PC-3 (cell line): ENCODE measurements around the gene NRSN2. TPM values are rescaled to one million over a fixed set of nuclear protein-coding genes. Genes with fewer than 3 reads are reported as not detected.

ENCODE experiments used
- ATAC-seq: fragments of 200-7000 bp; cut with Tn5 transposase; 2 replicates; pipeline ENCODE4 v1.9.1; 2020; ENCODE audit warnings: mild to moderate bottlenecking, moderate library complexity
- BruUV-seq: library from RNA; stranded (reverse); fragments of 400-500 nt; replicated peaks from 2 replicates; lab custom pipeline; 2021; lab: Mats Ljungman, UMichigan
- CTCF ChIA-PET: fragments of 300-600 bp; sonication (Branson Sonifier 250); formaldehyde crosslinking; loops from one replicate; lab custom pipeline; 2022; ENCODE audit warnings: antibody characterized with exemption; lab: Charles Lee
- POLR2A ChIA-PET: fragments of 300-600 bp; sonication (Branson Sonifier 250); formaldehyde crosslinking; loops from one replicate; lab custom pipeline; 2022; ENCODE audit warnings: antibody characterized with exemption; ENCODE audit not compliant: unreplicated experiment; lab: Charles Lee
- DNase-seq: peaks from one replicate; pipeline ENCODE4 v3.0.0-alpha.2; 2015
- H2AFZ ChIP-seq: fragments of 300-600 bp; sonication (generic); 2 replicates; pipeline ENCODE4 v1.6.0; 2016; ENCODE audit warnings: antibody characterized with exemption, low read length
- H3F3A ChIP-seq: fragments of 300-600 bp; sonication (generic); one replicate; pipeline ENCODE4 v1.6.0; 2017; ENCODE audit warnings: antibody characterized with exemption, low read length, control low read depth, mild to moderate bottlenecking; ENCODE audit not compliant: unreplicated experiment
- H3K27ac ChIP-seq: fragments of 300-600 bp; sonication (generic); 2 replicates; pipeline ENCODE4 v1.5.1; 2016; ENCODE audit warnings: mild to moderate bottlenecking, low read length
- H3K27me3 ChIP-seq: fragments of 300-600 bp; sonication (generic); 2 replicates; pipeline ENCODE4 v1.6.1; 2016; ENCODE audit warnings: low read length, mixed read lengths
- H3K36me3 ChIP-seq: fragments of 300-600 bp; sonication (generic); 2 replicates; pipeline ENCODE4 v1.6.1; 2016; ENCODE audit warnings: low read depth, mixed run types, low read length, mixed read lengths
- H3K4me1 ChIP-seq: fragments of 300-600 bp; sonication (generic); 2 replicates; pipeline ENCODE4 v1.5.1; 2016; ENCODE audit warnings: low read length; ENCODE audit not compliant: insufficient read depth
- H3K4me2 ChIP-seq: fragments of 300-600 bp; sonication (generic); 2 replicates; pipeline ENCODE4 v1.6.0; 2016; ENCODE audit warnings: low read length
- H3K4me3 ChIP-seq: fragments of 300-600 bp; sonication (generic); 2 replicates; pipeline ENCODE4 v1.5.1; 2016; ENCODE audit warnings: mild to moderate bottlenecking, low read length, mixed read lengths
- H3K79me2 ChIP-seq: fragments of 300-600 bp; sonication (generic); 2 replicates; pipeline ENCODE4 v1.6.1; 2017; ENCODE audit warnings: low read length, mixed read lengths
- H3K9ac ChIP-seq: fragments of 300-600 bp; sonication (generic); 2 replicates; pipeline ENCODE4 v1.6.0; 2016; ENCODE audit warnings: mild to moderate bottlenecking, low read length
- H3K9me2 ChIP-seq: fragments of 300-600 bp; sonication (generic); replicated peaks from 2 replicates; pipeline ENCODE4 v1.6.1; 2016; ENCODE audit warnings: mixed run types, low read length, mixed read lengths
- H3K9me3 ChIP-seq: fragments of 300-600 bp; sonication (generic); 2 replicates; pipeline ENCODE4 v1.6.1; 2016; ENCODE audit warnings: low read length, mixed read lengths
- H4K20me1 ChIP-seq: fragments of 300-600 bp; sonication (generic); 2 replicates; pipeline ENCODE4 v1.6.1; 2016; ENCODE audit warnings: low read length, mixed read lengths
- EZH2 ChIP-seq: fragments of 300-600 bp; sonication (generic); IDR thresholded peaks from one replicate; pipeline ENCODE4 v1.6.1; 2017; ENCODE audit warnings: antibody characterized with exemption, mild to moderate bottlenecking, low read length; ENCODE audit not compliant: unreplicated experiment
- EZH2phosphoT487 ChIP-seq: fragments of 300-600 bp; sonication (generic); IDR thresholded peaks from 2 replicates; pipeline ENCODE4 v1.6.1; 2018; ENCODE audit warnings: mild to moderate bottlenecking, antibody characterized with exemption, low read length, borderline replicate concordance
- intact Hi-C: fragments of 100-400 bp; cut with micrococcal nuclease; formaldehyde crosslinking; loops from 2 replicates; pipeline ENCODE4 v1.9.0; 2023
- total RNA-seq: library from RNA; depleted of rRNA; stranded (reverse); fragments of >200 nt; gene quantifications from 2 replicates; pipeline ENCODE4 v1.2.3, GENCODE V29; 2014
- TF ChIP-seq, protein P1 (sequence below): fragments of 300-600 bp; sonication (generic); conservative IDR thresholded peaks from 2 replicates; pipeline ENCODE4 v1.5.1; 2017; ENCODE audit warnings: antibody characterized with exemption, low read depth, mild to moderate bottlenecking, low read length

NRSN2 gene
- total RNA-seq, 1 experiment from 2014 or later, result 50.7 TPM

DNA sequence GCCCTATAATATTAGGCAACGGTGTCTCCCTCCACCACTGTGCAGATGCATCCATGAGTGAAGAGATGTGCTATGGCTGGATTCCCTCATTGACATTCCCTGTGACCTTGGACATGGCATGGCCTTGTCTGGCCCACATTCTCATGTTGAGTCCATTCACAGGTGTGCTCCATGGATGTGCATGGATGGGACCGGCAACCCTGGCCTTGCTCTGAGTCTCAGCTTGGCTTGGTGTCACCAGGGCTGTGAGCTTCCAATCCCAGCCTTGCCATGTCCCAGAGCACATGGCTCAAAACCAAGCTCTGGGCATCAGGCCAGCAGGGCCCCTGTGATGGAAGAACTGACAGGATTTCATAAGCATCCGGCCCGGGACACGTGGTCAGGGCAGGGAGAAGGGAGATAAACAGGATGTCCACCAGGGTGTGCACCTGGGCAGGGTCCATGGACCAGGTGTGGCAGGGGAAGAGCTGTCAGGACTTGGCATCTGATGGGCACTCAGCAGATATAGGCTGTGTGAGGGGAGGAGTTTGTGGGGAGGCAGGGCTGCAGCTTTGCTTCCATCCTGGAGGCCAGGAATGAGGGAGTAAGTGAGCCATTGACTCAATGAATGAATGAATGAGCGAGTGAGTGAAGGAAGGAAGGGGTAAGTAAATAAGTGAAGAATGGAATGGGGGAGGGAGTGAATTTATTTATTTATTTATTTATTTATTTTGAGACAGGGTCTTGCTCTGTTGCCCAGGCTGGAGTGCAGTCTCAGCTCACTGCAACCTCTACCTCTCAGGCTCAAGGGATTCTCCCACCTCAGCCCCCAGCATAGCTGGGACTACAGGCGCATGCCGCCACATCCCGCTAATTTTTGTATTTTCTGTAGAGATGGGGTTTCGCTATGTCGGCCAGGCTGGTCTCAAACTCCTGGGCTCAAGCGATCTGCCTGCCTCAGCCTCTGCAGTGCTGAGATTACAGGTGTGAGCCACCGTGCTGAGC, 15.7 kb downstream of the NRSN2 start:
- peak overlapping the region; percentile 62 for H3K4me2 ChIP-seq
- peak; percentile 67 for ATAC-seq

DNA sequence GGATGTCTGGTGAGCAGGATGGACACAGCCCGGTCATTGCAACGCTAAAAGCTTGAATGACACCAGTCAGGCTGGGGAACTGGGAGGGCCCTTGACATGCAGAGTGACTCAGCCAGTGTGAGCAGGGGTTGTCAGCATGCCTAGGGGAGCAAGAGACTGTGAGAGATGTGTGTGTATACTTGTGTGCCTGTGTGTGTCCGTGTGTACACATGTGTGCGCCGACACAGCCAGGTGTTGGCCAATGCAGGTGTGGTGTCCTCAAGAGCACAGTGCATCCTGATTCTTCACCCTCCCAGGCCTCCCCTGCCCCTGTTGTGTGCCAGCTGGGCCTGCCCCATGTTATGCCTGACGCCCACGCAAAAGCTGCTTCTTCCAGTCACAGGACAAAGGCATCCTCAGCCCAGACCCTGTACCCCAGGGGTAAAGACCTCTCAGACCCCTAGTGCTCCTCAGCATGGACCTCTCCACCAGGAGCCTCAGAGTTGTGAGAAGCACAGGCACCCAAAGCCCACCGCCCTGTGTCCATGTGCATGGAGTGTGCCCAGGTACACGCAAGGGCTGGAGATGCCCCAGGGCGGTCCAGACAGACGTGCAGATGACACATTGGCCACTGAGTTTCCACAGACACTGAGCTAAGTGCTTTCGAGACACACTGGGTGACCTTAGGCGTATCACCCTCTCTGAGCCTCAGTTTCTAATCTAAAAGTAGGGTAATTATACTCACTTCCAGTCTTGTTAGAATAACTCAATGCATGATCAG, 16.6 kb downstream of the NRSN2 start:
- Histone ChIP-seq H3K9ac (peak overlapping the region; percentile 42; the same call in 1 of the 2 replicates), H3K4me2 (peak overlapping the region; percentile 62), H4K20me1 (no peaks in the 10 kb centered on the region), H3K9me3 (no peaks in the 10 kb centered on the region), H3K4me3 (no peak overlapping the region), H3K27ac (peak overlapping the region; percentile 86), H3K27me3 (no peaks in the 10 kb centered on the region), H3K9me2 (no peaks in the 10 kb centered on the region), H3F3A (peaks cover 8% of the 10 kb centered on the region), H2AFZ (no peak overlapping the region), H3K4me1 (peaks cover 53% of the 10 kb centered on the region), H3K79me2 (peaks cover 9% of the 10 kb centered on the region; the same call in 1 of the 2 replicates), H3K36me3 (no peaks in the 10 kb centered on the region)
- CTCF ChIA-PET, result interaction anchor here (0.6 to 1.4 kb wide), 3 partner anchors 17 to 68 kb away, joined by 3 to 25 read pairs (median 3); partner anchors contain the start of gene TRIB3
- BruUV-seq, result no TSS peak
- TF ChIP-seq EZH2, result no peak
- no peak for TF ChIP-seq EZH2phosphoT487
- TF ChIP-seq, protein P1, sequence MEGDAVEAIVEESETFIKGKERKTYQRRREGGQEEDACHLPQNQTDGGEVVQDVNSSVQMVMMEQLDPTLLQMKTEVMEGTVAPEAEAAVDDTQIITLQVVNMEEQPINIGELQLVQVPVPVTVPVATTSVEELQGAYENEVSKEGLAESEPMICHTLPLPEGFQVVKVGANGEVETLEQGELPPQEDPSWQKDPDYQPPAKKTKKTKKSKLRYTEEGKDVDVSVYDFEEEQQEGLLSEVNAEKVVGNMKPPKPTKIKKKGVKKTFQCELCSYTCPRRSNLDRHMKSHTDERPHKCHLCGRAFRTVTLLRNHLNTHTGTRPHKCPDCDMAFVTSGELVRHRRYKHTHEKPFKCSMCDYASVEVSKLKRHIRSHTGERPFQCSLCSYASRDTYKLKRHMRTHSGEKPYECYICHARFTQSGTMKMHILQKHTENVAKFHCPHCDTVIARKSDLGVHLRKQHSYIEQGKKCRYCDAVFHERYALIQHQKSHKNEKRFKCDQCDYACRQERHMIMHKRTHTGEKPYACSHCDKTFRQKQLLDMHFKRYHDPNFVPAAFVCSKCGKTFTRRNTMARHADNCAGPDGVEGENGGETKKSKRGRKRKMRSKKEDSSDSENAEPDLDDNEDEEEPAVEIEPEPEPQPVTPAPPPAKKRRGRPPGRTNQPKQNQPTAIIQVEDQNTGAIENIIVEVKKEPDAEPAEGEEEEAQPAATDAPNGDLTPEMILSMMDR, result no peak
- POLR2A ChIA-PET, result interaction anchor here (1.0 to 1.8 kb wide), 4 partner anchors 8 to 44 kb away, joined by 5 to 26 read pairs (median 9); partner anchors contain the start of gene TRIB3
- intact Hi-C loops, result loop anchor here (5.0 kb wide), 1 partner anchor 39 kb away; no protein-coding TSS in a partner anchor
- ATAC-seq (peak; percentile 64), DNase-seq (peak; percentile 80)

More for the DNA sequence above, 15.7 kb downstream of the NRSN2 start:
- Histone ChIP-seq H3K9me2 (no peaks in the 10 kb centered on the region), H3K79me2 (peaks cover 9% of the 10 kb centered on the region; the same call in 1 of the 2 replicates), H3K36me3 (no peaks in the 10 kb centered on the region), H2AFZ (peak overlapping the region; percentile 65), H3K27ac (peak overlapping the region; percentile 86), H3K27me3 (no peaks in the 10 kb centered on the region), H4K20me1 (no peaks in the 10 kb centered on the region), H3K9ac (peak overlapping the region; percentile 33; the same call in 1 of the 2 replicates), H3K4me1 (peaks cover 52% of the 10 kb centered on the region), H3F3A (peaks cover 8% of the 10 kb centered on the region), H3K9me3 (no peaks in the 10 kb centered on the region), H3K4me3 (no peak overlapping the region)
- DNase-seq, result peak; percentile 99
- POLR2A ChIA-PET, result interaction anchor here (0.5 to 1.8 kb wide), 7 partner anchors 9 to 45 kb away, joined by 3 to 26 read pairs (median 7); partner anchors contain the start of gene TRIB3
- no peak for TF ChIP-seq EZH2phosphoT487
- TF ChIP-seq, protein P1, result peak; percentile 86
- BruUV-seq, result TSS peak; percentile 86
- intact Hi-C loops, result loop anchor here (1.0 to 5.0 kb wide), 2 partner anchors 16 to 40 kb away; no protein-coding TSS in a partner anchor
- CTCF ChIA-PET, result interaction anchor here (0.5 to 1.4 kb wide), 9 partner anchors 9 to 851 kb away, joined by 3 to 25 read pairs (median 3); partner anchors contain the start of gene TRIB3
